Astrocyte of the spinal cord (primary cell): Measurements from ENCODE around the gene CC2D2A.

Experiments
- DNase-seq: peaks from one replicate; pipeline ENCODE4 v3.0.0; 2011; ENCODE audit warnings: low read depth, low spot score
- H3K4me3 ChIP-seq: 2 replicates; pipeline ENCODE4 v1.5.1; 2011; ENCODE audit warnings: low read depth, mild to moderate bottlenecking, low read length, moderate library complexity
- CTCF ChIP-seq: IDR thresholded peaks from 2 replicates; pipeline ENCODE4 v1.5.1; 2012; ENCODE audit warnings: low read depth, mild to moderate bottlenecking, low read length, inconsistent platforms
- in situ Hi-C: cut with HindIII; loops from 2 replicates; pipeline ENCODE4 v1.10.0; 2017; ENCODE audit warnings: low sequenced_read_pairs

Gene CC2D2A

DNA sequence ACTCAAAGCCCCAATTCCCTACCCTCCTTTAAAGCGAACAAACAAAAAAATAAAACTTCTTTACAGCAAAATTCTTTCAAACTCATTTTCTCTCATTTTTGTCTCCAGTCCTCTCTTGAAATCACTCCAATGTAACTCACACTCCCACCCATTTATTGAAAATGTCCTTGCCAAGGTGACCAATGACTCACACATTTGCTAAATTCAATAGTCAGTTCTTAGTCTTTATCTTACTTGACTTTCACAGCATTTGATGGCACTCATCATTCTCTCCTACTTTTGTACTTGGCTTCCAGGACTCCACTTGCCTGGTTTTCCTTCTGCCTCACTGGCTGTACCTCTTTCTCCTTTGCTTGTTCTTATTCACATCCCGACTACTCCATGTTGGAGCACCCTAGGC lies 19.9 kb downstream of the CC2D2A start:
- H3K4me3 ChIP-seq = no peak overlapping the region
- TF ChIP-seq CTCF = no peak
- DNase-seq = no peak
- in situ Hi-C loops = no loop called here

DNA sequence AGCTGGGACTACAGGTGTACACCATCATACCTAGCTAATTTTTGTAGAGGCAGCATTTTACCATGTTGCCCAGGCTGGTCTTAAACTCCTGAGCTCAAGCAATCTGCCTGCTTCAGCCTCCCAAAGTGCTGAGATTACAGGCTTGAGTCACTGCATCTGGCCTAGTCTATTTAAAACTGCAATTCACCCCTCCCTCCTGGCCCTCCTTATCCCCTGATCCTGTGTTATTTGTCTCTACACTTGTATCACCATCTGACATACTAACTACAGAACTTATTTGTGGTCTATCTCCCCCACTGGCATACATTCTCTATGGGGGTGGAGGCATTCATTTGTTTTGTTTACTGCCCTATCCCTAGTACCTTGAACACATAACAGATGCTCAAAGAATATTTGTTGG lies 23.7 kb downstream of the CC2D2A start:
- DNase-seq = no peak
- H3K4me3 ChIP-seq = no peak overlapping the region
- TF ChIP-seq CTCF = no peak
- in situ Hi-C loops = no loop called here

DNA sequence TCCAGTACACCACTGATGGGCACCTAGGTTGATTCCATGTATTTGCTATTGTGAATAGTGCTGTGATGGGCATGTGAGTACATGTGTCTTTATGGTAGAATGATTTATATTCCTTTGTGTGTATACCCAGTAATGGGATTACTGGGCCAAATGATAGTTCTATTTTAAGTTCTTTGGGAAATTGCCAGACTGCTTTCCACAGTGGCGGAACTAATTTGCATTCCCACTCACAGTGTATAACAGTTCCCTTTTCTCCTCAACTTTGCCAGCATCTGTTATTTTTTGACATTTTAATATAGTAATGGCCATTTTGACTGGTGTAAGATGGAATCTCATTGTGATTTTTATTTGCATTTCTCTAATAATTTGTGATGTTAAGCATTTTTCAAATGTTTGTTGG lies 25.9 kb downstream of the CC2D2A start:
- no peak for TF ChIP-seq CTCF
- no peak overlapping the region for H3K4me3 ChIP-seq
- in situ Hi-C loops = no loop called here
- no peak for DNase-seq

GRCh38 chr4:15498356-15498755 lies 28.7 kb downstream of the CC2D2A start:
- in situ Hi-C loops = no loop called here
- no peak overlapping the region for H3K4me3 ChIP-seq
- no peak for DNase-seq
- TF ChIP-seq CTCF = no peak

GRCh38 chr4:15500701-15501100 lies 31.0 kb downstream of the CC2D2A start:
- H3K4me3 ChIP-seq = no peak overlapping the region
- no peak for DNase-seq
- in situ Hi-C loops = no loop called here
- TF ChIP-seq CTCF = no peak

DNA sequence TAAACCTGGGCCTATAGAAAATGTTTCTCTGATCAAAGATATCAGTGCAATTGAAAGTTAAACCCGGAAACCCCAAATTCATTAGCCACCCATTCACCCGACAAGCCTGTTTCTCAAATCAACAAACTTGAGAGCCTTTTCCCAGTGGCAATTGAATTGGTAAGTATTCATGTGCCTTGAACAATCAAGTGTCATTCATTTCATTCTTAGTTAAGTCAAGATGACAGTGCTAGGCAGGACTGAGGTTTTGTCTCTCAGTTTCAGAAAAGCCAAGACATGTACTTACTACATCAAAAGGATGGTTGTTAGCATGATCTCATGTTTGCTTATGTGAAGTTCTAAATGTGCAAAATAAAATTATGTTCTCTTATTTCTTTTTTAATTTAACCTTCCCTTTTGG lies 32.3 kb downstream of the CC2D2A start:
- no peak for DNase-seq
- in situ Hi-C loops = no loop called here
- no peak for TF ChIP-seq CTCF
- no peak overlapping the region for H3K4me3 ChIP-seq

GRCh38 chr4:15502384-15502783 lies 32.7 kb downstream of the CC2D2A start:
- no peak overlapping the region for H3K4me3 ChIP-seq
- DNase-seq = no peak
- no peak for TF ChIP-seq CTCF
- in situ Hi-C loops = no loop called here
